Mesendoderm (in vitro differentiated cells): ENCODE data around the gene HSD17B13.

Experiments
- DNase-seq: peaks from one replicate; pipeline ENCODE4 v3.0.0; 2013
- H2AK5ac ChIP-seq: 2 replicates; pipeline ENCODE4 v1.6.1; 2013; ENCODE audit warnings: low read length, inconsistent platforms
- H2BK120ac ChIP-seq: 2 replicates; pipeline ENCODE4 v1.6.1; 2013; ENCODE audit warnings: low read depth, mild to moderate bottlenecking, low read length, moderate library complexity, mixed read lengths
- H2BK15ac ChIP-seq: replicated peaks from 2 replicates; pipeline ENCODE4 v1.6.1; 2013; ENCODE audit warnings: low read depth, mild to moderate bottlenecking, moderate library complexity
- H2BK5ac ChIP-seq: 2 replicates; pipeline ENCODE4 v1.6.1; 2013; ENCODE audit warnings: low read length, inconsistent platforms
- H3K18ac ChIP-seq: 2 replicates; pipeline ENCODE4 v1.6.1; 2013; ENCODE audit warnings: mild to moderate bottlenecking, low read length, mixed read lengths
- H3K23ac ChIP-seq: one replicate; pipeline ENCODE4 v1.6.1; 2013; ENCODE audit warnings: low read length
- H3K27ac ChIP-seq: 2 replicates; pipeline ENCODE4 v1.5.1; 2013; ENCODE audit warnings: low read depth, mild to moderate bottlenecking, inconsistent platforms, low read length, moderate library complexity
- H3K27me3 ChIP-seq: 2 replicates; pipeline ENCODE4 v1.6.1; 2013; ENCODE audit warnings: low read length, control low read depth, mild to moderate bottlenecking, inconsistent platforms; ENCODE audit not compliant: insufficient read depth, poor library complexity
- H3K36me3 ChIP-seq: 2 replicates; pipeline ENCODE4 v1.6.1; 2013; ENCODE audit warnings: low read length, inconsistent platforms; ENCODE audit not compliant: control insufficient read depth, insufficient read depth
- H3K4ac ChIP-seq: one replicate; pipeline ENCODE4 v1.6.1; 2013; ENCODE audit warnings: low read depth, mild to moderate bottlenecking, low read length, moderate library complexity
- H3K4me1 ChIP-seq: 2 replicates; pipeline ENCODE4 v1.6.1; 2013; ENCODE audit warnings: low read depth, low read length, inconsistent platforms; ENCODE audit not compliant: control insufficient read depth
- H3K4me2 ChIP-seq: 2 replicates; pipeline ENCODE4 v1.6.1; 2013; ENCODE audit warnings: low read length
- H3K4me3 ChIP-seq: 2 replicates; pipeline ENCODE4 v1.5.1; 2013; ENCODE audit warnings: mild to moderate bottlenecking, low read length
- H3K56ac ChIP-seq: one replicate; pipeline ENCODE4 v1.6.1; 2013; ENCODE audit warnings: low read length
- H3K79me1 ChIP-seq: 2 replicates; pipeline ENCODE4 v1.6.1; 2013; ENCODE audit warnings: low read length, inconsistent platforms
- H3K79me2 ChIP-seq: 2 replicates; pipeline ENCODE4 v1.6.1; 2013; ENCODE audit warnings: mild to moderate bottlenecking, low read length; ENCODE audit not compliant: control insufficient read depth, insufficient read depth
- H3K9ac ChIP-seq: 2 replicates; pipeline ENCODE4 v1.6.1; 2013; ENCODE audit warnings: low read length, inconsistent platforms
- H4K5ac ChIP-seq: one replicate; pipeline ENCODE4 v1.6.1; 2013; ENCODE audit warnings: low read length
- H4K8ac ChIP-seq: one replicate; pipeline ENCODE4 v1.6.1; 2013; ENCODE audit warnings: low read depth, mild to moderate bottlenecking, control low read depth, low read length, moderate library complexity
- WGBS: extraction: QIAGEN DNeasy Blood & Tissue Kit; methylation state at CpG from one replicate; pipeline ENCODE4 v1.1.7; 2013; ENCODE audit warnings: low lambda C conversion rate, missing lambda C conversion rate; ENCODE audit not compliant: insufficient coverage; ENCODE audit errors: extremely low coverage; 5-methylcytosine and 5-hydroxymethylcytosine counted together

HSD17B13 gene

DNA sequence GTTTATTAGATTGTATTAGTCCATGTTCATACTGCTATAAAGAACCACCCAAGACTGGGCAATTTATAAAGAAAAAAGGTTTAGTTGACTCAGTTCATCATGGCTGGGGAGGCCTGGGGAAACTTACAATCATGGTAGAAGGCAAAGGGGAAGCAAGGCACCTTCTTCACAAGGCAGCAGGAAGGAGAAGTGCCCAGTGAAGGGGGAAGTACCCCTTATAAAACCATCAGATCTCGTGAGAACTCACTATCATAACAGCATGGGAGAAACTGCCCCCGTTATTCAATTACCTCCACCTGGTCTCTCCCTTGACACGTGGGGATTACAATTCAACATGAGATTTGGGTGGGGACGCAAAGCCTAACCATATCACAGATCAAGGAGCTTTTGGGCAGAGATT lies 8.1 kb upstream of the HSD17B13 start:
- H4K8ac ChIP-seq: no peak overlapping the region
- H3K56ac ChIP-seq: no peak overlapping the region
- H3K18ac ChIP-seq: no peak overlapping the region
- H3K79me1 ChIP-seq: no peaks in the 10 kb centered on the region
- no peak overlapping the region for H3K27ac ChIP-seq
- no peak overlapping the region for H3K9ac ChIP-seq
- H4K5ac ChIP-seq: no peak overlapping the region
- no peaks in the 10 kb centered on the region for H3K4me1 ChIP-seq
- H2BK120ac ChIP-seq: no peak overlapping the region
- H3K4me3 ChIP-seq: no peak overlapping the region
- no peak overlapping the region for H3K23ac ChIP-seq
- H3K36me3 ChIP-seq: no peaks in the 10 kb centered on the region
- H3K4ac ChIP-seq: no peak overlapping the region
- no peak overlapping the region for H2AK5ac ChIP-seq
- no peak overlapping the region for H3K4me2 ChIP-seq
- no peak for DNase-seq
- no peak overlapping the region for H2BK15ac ChIP-seq
- no peaks in the 10 kb centered on the region for H3K79me2 ChIP-seq
- H2BK5ac ChIP-seq: no peak overlapping the region
- WGBS: no CpG with 5 or more reads among the region's 4 CpGs
- no peaks in the 10 kb centered on the region for H3K27me3 ChIP-seq

- no peak overlapping the region for H4K8ac ChIP-seq
- no peak overlapping the region for H3K4me2 ChIP-seq
- DNase-seq: no peak
- no peak overlapping the region for H3K9ac ChIP-seq
- H2BK120ac ChIP-seq: no peak overlapping the region
- no peak overlapping the region for H2BK15ac ChIP-seq
- no peaks in the 10 kb centered on the region for H3K4me1 ChIP-seq
- no peaks in the 10 kb centered on the region for H3K79me2 ChIP-seq
- no peaks in the 10 kb centered on the region for H3K27me3 ChIP-seq
- no peak overlapping the region for H3K27ac ChIP-seq
- no peaks in the 10 kb centered on the region for H3K79me1 ChIP-seq
- H3K4me3 ChIP-seq: no peak overlapping the region
- no peak overlapping the region for H2BK5ac ChIP-seq
- no peak overlapping the region for H3K18ac ChIP-seq
- H3K4ac ChIP-seq: no peak overlapping the region
- WGBS: no CpG with 5 or more reads among the region's 1 CpG
- no peak overlapping the region for H4K5ac ChIP-seq
- no peak overlapping the region for H3K56ac ChIP-seq
- H2AK5ac ChIP-seq: no peak overlapping the region
- H3K36me3 ChIP-seq: no peaks in the 10 kb centered on the region
- no peak overlapping the region for H3K23ac ChIP-seq
These were observed 4.5 kb upstream of the HSD17B13 start for GRCh38 chr4:87327136-87327535.

- H2BK5ac ChIP-seq: no peak overlapping the region
- H3K4ac ChIP-seq: no peak overlapping the region
- no peaks in the 10 kb centered on the region for H3K79me2 ChIP-seq
- H3K4me1 ChIP-seq: no peaks in the 10 kb centered on the region
- no peak overlapping the region for H3K56ac ChIP-seq
- no peaks in the 10 kb centered on the region for H3K27me3 ChIP-seq
- no peak overlapping the region for H3K4me2 ChIP-seq
- no peak overlapping the region for H3K23ac ChIP-seq
- H4K8ac ChIP-seq: no peak overlapping the region
- no peak overlapping the region for H3K4me3 ChIP-seq
- no peak for DNase-seq
- H4K5ac ChIP-seq: no peak overlapping the region
- H3K79me1 ChIP-seq: no peaks in the 10 kb centered on the region
- H3K9ac ChIP-seq: no peak overlapping the region
- H2BK120ac ChIP-seq: no peak overlapping the region
- H3K36me3 ChIP-seq: no peaks in the 10 kb centered on the region
- WGBS: no CpG with 5 or more reads among the region's 3 CpGs
- no peak overlapping the region for H3K27ac ChIP-seq
- H2BK15ac ChIP-seq: no peak overlapping the region
- no peak overlapping the region for H3K18ac ChIP-seq
- no peak overlapping the region for H2AK5ac ChIP-seq
These were observed 3.8 kb upstream of the HSD17B13 start for GRCh38 chr4:87326460-87326859.

GRCh38 chr4:87321888-87322287 lies 794 bp downstream of the HSD17B13 start:
- H3K56ac ChIP-seq: no peak overlapping the region
- no peak for DNase-seq
- no peak overlapping the region for H2BK120ac ChIP-seq
- H3K23ac ChIP-seq: no peak overlapping the region
- no peak overlapping the region for H3K4me2 ChIP-seq
- H3K9ac ChIP-seq: no peak overlapping the region
- no peak overlapping the region for H3K18ac ChIP-seq
- H2BK15ac ChIP-seq: no peak overlapping the region
- no peak overlapping the region for H3K27ac ChIP-seq
- H3K79me1 ChIP-seq: no peaks in the 10 kb centered on the region
- no peak overlapping the region for H3K4me3 ChIP-seq
- no peak overlapping the region for H3K4ac ChIP-seq
- H4K5ac ChIP-seq: no peak overlapping the region
- H3K4me1 ChIP-seq: no peaks in the 10 kb centered on the region
- H3K79me2 ChIP-seq: no peaks in the 10 kb centered on the region
- no peaks in the 10 kb centered on the region for H3K27me3 ChIP-seq
- H4K8ac ChIP-seq: no peak overlapping the region
- no CpG with 5 or more reads among the region's 5 CpGs for WGBS
- no peak overlapping the region for H2BK5ac ChIP-seq
- H3K36me3 ChIP-seq: no peaks in the 10 kb centered on the region
- H2AK5ac ChIP-seq: no peak overlapping the region

DNA sequence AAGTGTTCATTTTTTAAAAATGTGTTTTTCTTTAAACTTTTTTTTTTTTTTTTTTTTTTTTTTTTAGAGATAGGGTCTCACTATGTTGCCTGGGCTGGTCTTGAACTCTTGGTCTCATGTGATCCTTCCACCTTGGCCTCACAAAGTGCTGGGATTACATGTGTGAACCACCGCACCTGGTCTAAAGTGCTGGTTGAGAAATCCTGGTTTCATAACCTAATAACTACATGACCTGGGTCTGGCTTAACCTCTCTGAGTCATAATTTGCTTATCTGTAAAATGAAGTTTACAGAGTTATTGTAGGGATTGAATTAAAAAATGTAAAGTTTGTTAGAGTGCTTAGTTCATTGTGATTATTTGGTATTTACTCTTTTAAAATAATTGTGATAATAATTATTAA lies 5.2 kb downstream of the HSD17B13 start:
- WGBS: no CpG with 5 or more reads among the region's 1 CpG

GRCh38 chr4:87316961-87317360 lies 5.7 kb downstream of the HSD17B13 start:
- WGBS: no CpG with 5 or more reads among the region's 3 CpGs
- H3K27ac ChIP-seq: no peak overlapping the region
- H3K79me1 ChIP-seq: no peaks in the 10 kb centered on the region
- H3K23ac ChIP-seq: no peak overlapping the region
- H4K5ac ChIP-seq: no peak overlapping the region
- H3K4me3 ChIP-seq: no peak overlapping the region
- H2BK15ac ChIP-seq: no peak overlapping the region
- H2BK120ac ChIP-seq: no peak overlapping the region
- H2BK5ac ChIP-seq: no peak overlapping the region
- no peaks in the 10 kb centered on the region for H3K27me3 ChIP-seq
- DNase-seq: no peak
- no peak overlapping the region for H3K9ac ChIP-seq
- no peak overlapping the region for H3K18ac ChIP-seq
- H3K36me3 ChIP-seq: no peaks in the 10 kb centered on the region
- no peak overlapping the region for H3K56ac ChIP-seq
- no peak overlapping the region for H2AK5ac ChIP-seq
- H3K4me1 ChIP-seq: no peaks in the 10 kb centered on the region
- H3K4me2 ChIP-seq: no peak overlapping the region
- H3K79me2 ChIP-seq: no peaks in the 10 kb centered on the region
- H4K8ac ChIP-seq: no peak overlapping the region
- H3K4ac ChIP-seq: no peak overlapping the region

More for the DNA sequence above, 5.2 kb downstream of the HSD17B13 start:
- H4K8ac ChIP-seq: no peak overlapping the region
- H2BK15ac ChIP-seq: no peak overlapping the region
- no peaks in the 10 kb centered on the region for H3K79me2 ChIP-seq
- no peak overlapping the region for H3K27ac ChIP-seq
- H3K4me1 ChIP-seq: no peaks in the 10 kb centered on the region
- H2AK5ac ChIP-seq: no peak overlapping the region
- no peaks in the 10 kb centered on the region for H3K27me3 ChIP-seq
- H3K23ac ChIP-seq: no peak overlapping the region
- no peak overlapping the region for H2BK5ac ChIP-seq
- no peak overlapping the region for H2BK120ac ChIP-seq
- H3K9ac ChIP-seq: no peak overlapping the region
- H3K56ac ChIP-seq: no peak overlapping the region
- H3K36me3 ChIP-seq: no peaks in the 10 kb centered on the region
- H4K5ac ChIP-seq: no peak overlapping the region
- H3K4ac ChIP-seq: no peak overlapping the region
- no peak overlapping the region for H3K4me2 ChIP-seq
- no peak overlapping the region for H3K4me3 ChIP-seq
- no peak for DNase-seq
- H3K79me1 ChIP-seq: no peaks in the 10 kb centered on the region
- H3K18ac ChIP-seq: no peak overlapping the region
